Panc1 (cell line): Measurements from ENCODE around the gene S1PR1. TPM values are rescaled to one million over a fixed set of nuclear protein-coding genes. Genes with fewer than 3 reads are reported as not detected.

Source experiments
- ATAC-seq: fragments of 200-7000 bp; cut with Tn5 transposase; 2 replicates; pipeline ENCODE4 v1.9.1; 2020; ENCODE audit warnings: mild to moderate bottlenecking, moderate library complexity
- BruUV-seq: library from RNA; stranded (reverse); fragments of 400-500 nt; replicated peaks from 2 replicates; lab custom pipeline; 2021; lab: Mats Ljungman, UMichigan
- CTCF ChIA-PET: fragments of 300-600 bp; sonication (Branson Sonifier 250); formaldehyde crosslinking; loops from one replicate; lab custom pipeline; 2022; ENCODE audit warnings: antibody characterized with exemption; lab: Charles Lee
- POLR2A ChIA-PET: fragments of 300-600 bp; sonication (Branson Sonifier 250); formaldehyde crosslinking; loops from one replicate; lab custom pipeline; 2022; ENCODE audit warnings: antibody characterized with exemption; lab: Charles Lee
- DNase-seq: peaks from one replicate; pipeline ENCODE4 v3.0.0-alpha.2; 2010; ENCODE audit warnings: low read depth, low spot score
- H3K27ac ChIP-seq: 2 replicates; pipeline ENCODE4 v1.5.1; 2011; ENCODE audit warnings: mild to moderate bottlenecking, low read length, inconsistent platforms
- H3K27me3 ChIP-seq: fragments of 200-500 bp; sonication (Bioruptor generic); 2 replicates; pipeline ENCODE4 v1.6.0; 2014; ENCODE audit warnings: low read length, inconsistent platforms; ENCODE audit not compliant: control insufficient read depth, insufficient read depth
- H3K36me3 ChIP-seq: fragments of 200-500 bp; sonication (Bioruptor generic); 2 replicates; pipeline ENCODE4 v1.5.1; 2014; ENCODE audit warnings: inconsistent platforms, mild to moderate bottlenecking, low read length, moderate library complexity; ENCODE audit not compliant: control insufficient read depth, insufficient read depth
- H3K4me1 ChIP-seq: 2 replicates; pipeline ENCODE4 v1.5.1; 2011; ENCODE audit warnings: inconsistent platforms, mild to moderate bottlenecking, low read length, moderate library complexity; ENCODE audit not compliant: control insufficient read depth, insufficient read depth
- H3K4me3 ChIP-seq, 2 experiments: 2 replicates each; pipeline ENCODE4 v1.5.1; 2011 to 2012; ENCODE audit warnings: low read depth in 2 of 2, low read length in 2 of 2, mild to moderate bottlenecking in 2 of 2, inconsistent platforms in 1 of 2, moderate library complexity in 1 of 2
- H3K9me3 ChIP-seq: fragments of 200-500 bp; sonication (Bioruptor generic); 2 replicates; pipeline ENCODE4 v1.5.1; 2014; ENCODE audit warnings: low read depth, mild to moderate bottlenecking, inconsistent platforms, low read length, moderate library complexity; ENCODE audit not compliant: control insufficient read depth, insufficient read depth
- CTCF ChIP-seq: fragments of 450-650 bp; IDR thresholded peaks from 2 replicates; pipeline ENCODE4 v1.5.1; 2017; ENCODE audit warnings: mild to moderate bottlenecking
- POLR2AphosphoS5 ChIP-seq: IDR thresholded peaks from 2 replicates; pipeline ENCODE4 v1.6.1; 2012; ENCODE audit warnings: mild to moderate bottlenecking, low read depth, low read length, moderate library complexity
- REST ChIP-seq, 2 experiments: IDR thresholded peaks; 2 replicates each; pipeline ENCODE4 v1.6.1; 2011 to 2012; ENCODE audit warnings: low read depth in 2 of 2, control low read depth in 1 of 2, low read length in 1 of 2, mild to moderate bottlenecking in 1 of 2, moderate library complexity in 1 of 2; ENCODE audit not compliant: insufficient read depth in 1 of 2
- SIN3A ChIP-seq: IDR thresholded peaks from 2 replicates; pipeline ENCODE4 v1.6.1; 2012; ENCODE audit warnings: low read depth, mild to moderate bottlenecking, low read length, moderate library complexity, borderline replicate concordance; ENCODE audit not compliant: insufficient read depth
- TCF7L2 ChIP-seq: IDR thresholded peaks from 2 replicates; pipeline ENCODE4 v1.6.1; 2011; ENCODE audit warnings: mild to moderate bottlenecking, low read depth, low read length, inconsistent platforms
- in situ Hi-C: cut with HindIII; loops from 2 replicates; pipeline ENCODE4 v1.10.0; 2016; ENCODE audit warnings: low sequenced_read_pairs, low pct_unique_long_range_greater_than_20kb
- intact Hi-C: fragments of 100-400 bp; cut with micrococcal nuclease; formaldehyde crosslinking; loops from one replicate; pipeline ENCODE4 v1.10.0; 2022; ENCODE audit not compliant: unreplicated experiment
- total RNA-seq: library from RNA; stranded (reverse); gene quantifications from one replicate; pipeline ENCODE4 v1.2.1, GENCODE V29; 2021; ENCODE audit not compliant: unreplicated experiment

The S1PR1 gene
- total RNA-seq, 1 experiment from 2014 or later, result 0.41 TPM

GRCh38 chr1:101265684-101266083, 28.9 kb downstream of the S1PR1 start:
- CTCF ChIA-PET, result interaction anchor here (0.7 kb wide), 1 partner anchor 12 kb away, joined by 5 read pairs; no protein-coding TSS in a partner anchor
- no TSS peak for BruUV-seq
- intact Hi-C loops (no loop called here), in situ Hi-C loops (no loop called here)
- no peak overlapping the region for H3K27ac ChIP-seq
- POLR2A ChIA-PET, result no interaction called here
- H3K4me3 ChIP-seq, result no peak overlapping the region
- ATAC-seq (no peak), DNase-seq (no peak)
- no peaks in the 10 kb centered on the region for H3K4me1 ChIP-seq
- no peaks in the 10 kb centered on the region for H3K9me3 ChIP-seq
- TF ChIP-seq REST (IDR thresholded peaks at IDR 0.05; ENCODE audit: insufficient read depth in 1 of 2, low read depth in 2 of 2, low read length in 1 of 2) (no peak), POLR2AphosphoS5 (no peak), CTCF (no peak), SIN3A (no peak), TCF7L2 (no peak)
- H3K27me3 ChIP-seq, result no peaks in the 10 kb centered on the region
- H3K36me3 ChIP-seq, result no peaks in the 10 kb centered on the region

GRCh38 chr1:101267082-101267481, 30.3 kb downstream of the S1PR1 start:
- ChIA-PET CTCF (no interaction called here), POLR2A (no interaction called here)
- H3K4me3 ChIP-seq, result no peak overlapping the region
- intact Hi-C loops, result no loop called here
- no peaks in the 10 kb centered on the region for H3K4me1 ChIP-seq
- H3K36me3 ChIP-seq, result no peaks in the 10 kb centered on the region
- no peaks in the 10 kb centered on the region for H3K27me3 ChIP-seq
- ATAC-seq (no peak), DNase-seq (no peak)
- in situ Hi-C loops, result no loop called here
- H3K9me3 ChIP-seq, result no peaks in the 10 kb centered on the region
- H3K27ac ChIP-seq, result no peak overlapping the region
- BruUV-seq, result no TSS peak
- TF ChIP-seq TCF7L2, result no peak
- no peak for TF ChIP-seq POLR2AphosphoS5
- no peak for TF ChIP-seq SIN3A
- TF ChIP-seq REST (IDR thresholded peaks at IDR 0.05; ENCODE audit: insufficient read depth in 1 of 2, low read depth in 2 of 2, low read length in 1 of 2), result no peak
- TF ChIP-seq CTCF, result no peak
